GM08714 (cell line): Measurements from ENCODE around the gene TTLL10.
"Not testable (repeated sequence)": the region's sequence is repeated elsewhere in the genome, so short reads cannot be mapped to it uniquely, and the experiment has no call there.

ENCODE experiments used
- H3K4me3 ChIP-seq: fragments of 200-500 bp; sonication (Bioruptor generic); 2 replicates; pipeline ENCODE4 v1.5.1; 2014; ENCODE audit warnings: mild to moderate bottlenecking, low read length, inconsistent platforms
- ZNF274 ChIP-seq: IDR thresholded peaks from 2 replicates; pipeline ENCODE4 v1.6.1; 2012; ENCODE audit warnings: mild to moderate bottlenecking, low read depth, low read length

TTLL10 gene

DNA sequence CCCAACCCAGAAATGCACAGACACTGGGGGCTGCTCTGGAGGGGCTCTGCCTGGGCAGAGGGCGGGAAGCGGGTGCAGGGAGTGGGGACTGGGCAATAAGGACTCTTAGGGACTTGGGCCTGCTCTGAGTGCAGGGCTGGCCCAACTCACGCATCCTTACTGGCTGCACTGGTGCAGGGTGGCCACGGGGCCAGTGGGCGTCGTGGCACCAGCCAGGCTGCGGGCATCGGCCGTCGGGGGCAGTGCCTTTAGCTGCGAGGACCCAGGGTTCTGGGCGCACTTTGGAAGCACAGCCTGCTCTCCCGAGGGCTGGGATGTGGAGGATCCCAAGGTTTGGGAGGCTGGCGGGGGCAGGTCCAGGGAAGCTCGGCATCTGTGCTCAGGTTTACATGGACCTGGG lies 27.1 kb upstream of the TTLL10 start:
- no peak for TF ChIP-seq ZNF274
- H3K4me3 ChIP-seq = no peak overlapping the region

DNA sequence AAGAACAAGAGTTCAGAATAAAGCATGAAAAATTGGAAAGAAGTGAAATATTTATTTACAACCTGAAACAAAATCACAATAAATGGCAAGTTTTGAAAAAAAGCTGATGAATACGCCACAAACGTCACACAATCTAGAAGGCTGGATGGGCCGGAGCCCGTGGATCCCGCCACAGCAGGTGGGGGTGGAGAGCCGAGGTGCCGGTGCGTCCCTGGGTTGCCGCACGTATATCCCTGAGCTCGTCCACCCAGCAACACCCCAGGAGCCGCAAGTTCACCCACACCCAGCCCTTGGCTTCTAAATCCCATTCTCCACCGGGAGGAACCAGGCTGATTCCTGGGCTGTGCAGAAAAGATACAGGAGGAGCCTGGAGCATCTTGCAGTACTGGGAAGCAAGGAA lies 25.6 kb upstream of the TTLL10 start:
- no peak for TF ChIP-seq ZNF274
- H3K4me3 ChIP-seq = no peak overlapping the region

GRCh38 chr1:1148569-1148968 lies 25.1 kb upstream of the TTLL10 start:
- no peak overlapping the region for H3K4me3 ChIP-seq
- no peak for TF ChIP-seq ZNF274

GRCh38 chr1:1149416-1149815 lies 24.3 kb upstream of the TTLL10 start:
- no peak for TF ChIP-seq ZNF274
- H3K4me3 ChIP-seq = no peak overlapping the region

DNA sequence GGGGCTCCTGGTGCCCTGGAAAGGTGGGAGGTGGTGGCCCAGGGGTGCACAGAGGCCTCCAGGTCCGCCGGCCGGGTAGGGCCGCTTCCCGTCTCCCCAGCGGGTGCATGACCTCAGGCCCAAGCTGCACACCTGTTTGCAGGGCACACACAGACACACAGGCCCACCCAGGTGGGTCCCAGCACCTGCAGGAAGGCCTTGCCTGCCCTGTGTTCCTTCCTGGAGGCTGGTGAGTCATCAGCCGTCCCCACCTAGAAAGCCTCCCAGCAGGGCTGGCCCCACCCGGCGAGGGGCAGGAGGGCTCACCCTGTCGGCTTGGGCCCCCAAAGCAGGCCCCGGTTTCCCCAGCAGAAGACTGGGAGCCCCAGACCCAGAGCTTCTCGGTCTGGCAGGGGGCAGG lies 23.6 kb upstream of the TTLL10 start:
- TF ChIP-seq ZNF274 = no peak
- H3K4me3 ChIP-seq = no peak overlapping the region

DNA sequence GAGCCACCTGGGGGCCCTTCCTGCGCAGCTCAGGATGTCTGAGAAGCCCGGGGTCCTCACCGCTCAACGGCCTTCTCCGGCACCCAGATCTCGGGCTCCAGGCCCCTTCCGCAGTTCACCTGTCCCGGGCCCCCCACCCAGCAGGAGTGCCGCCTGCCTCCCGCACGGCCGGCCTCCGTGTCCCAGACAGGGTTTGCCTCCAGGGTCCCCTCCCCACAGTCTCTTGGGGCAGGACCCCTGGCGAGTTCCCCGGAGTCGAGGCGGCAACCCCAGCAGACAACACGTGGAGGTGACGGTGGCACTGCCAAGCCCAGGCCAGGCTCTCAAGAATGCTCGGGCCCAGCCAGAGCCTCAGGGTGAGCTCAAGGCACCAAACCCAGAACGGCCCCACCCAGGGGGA lies 22.4 kb upstream of the TTLL10 start:
- no peak for TF ChIP-seq ZNF274
- no peak overlapping the region for H3K4me3 ChIP-seq

DNA sequence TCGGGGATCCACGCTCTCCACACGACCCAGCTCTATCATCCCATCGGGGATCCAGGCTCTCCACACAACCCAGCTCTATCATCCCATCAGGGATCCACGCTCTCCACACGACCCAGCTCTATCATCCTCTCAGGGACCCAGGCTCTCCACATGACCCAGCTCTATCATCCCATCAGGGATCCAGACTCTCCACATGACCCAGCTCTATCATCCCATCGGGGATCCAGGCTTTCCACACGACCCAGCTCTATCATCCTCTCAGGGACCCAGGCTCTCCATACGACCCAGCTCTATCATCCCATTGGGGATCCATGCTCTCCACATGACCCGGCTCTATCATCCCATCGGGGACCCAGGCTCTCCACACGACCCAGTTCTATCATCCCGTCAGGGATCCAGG lies 21.2 kb upstream of the TTLL10 start:
- H3K4me3 ChIP-seq = not testable (repeated sequence)

DNA sequence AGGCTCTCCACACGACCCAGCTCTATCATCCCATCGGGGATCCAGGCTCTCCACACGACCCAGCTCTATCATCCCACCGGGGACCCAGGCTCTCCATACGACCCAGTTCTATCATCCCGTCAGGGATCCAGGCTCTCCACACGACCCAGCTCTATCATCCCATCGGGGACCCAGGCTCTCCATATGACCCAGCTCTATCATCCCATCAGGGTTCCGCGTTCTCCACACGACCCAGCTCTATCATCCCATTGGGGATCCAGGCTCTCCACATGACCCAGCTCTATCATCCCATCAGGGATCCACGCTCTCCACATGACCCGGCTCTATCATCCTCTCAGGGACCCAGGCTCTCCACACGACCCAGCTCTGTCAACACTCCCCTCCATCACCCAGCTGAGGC lies 20.5 kb upstream of the TTLL10 start:
- H3K4me3 ChIP-seq = not testable (repeated sequence)

- no peak for TF ChIP-seq ZNF274
- H3K4me3 ChIP-seq = no peak overlapping the region
These were observed 19.8 kb upstream of the TTLL10 start for GRCh38 chr1:1153874-1154273.

- no peak for TF ChIP-seq ZNF274
These were observed 18.4 kb upstream of the TTLL10 start for GRCh38 chr1:1155258-1155657.

DNA sequence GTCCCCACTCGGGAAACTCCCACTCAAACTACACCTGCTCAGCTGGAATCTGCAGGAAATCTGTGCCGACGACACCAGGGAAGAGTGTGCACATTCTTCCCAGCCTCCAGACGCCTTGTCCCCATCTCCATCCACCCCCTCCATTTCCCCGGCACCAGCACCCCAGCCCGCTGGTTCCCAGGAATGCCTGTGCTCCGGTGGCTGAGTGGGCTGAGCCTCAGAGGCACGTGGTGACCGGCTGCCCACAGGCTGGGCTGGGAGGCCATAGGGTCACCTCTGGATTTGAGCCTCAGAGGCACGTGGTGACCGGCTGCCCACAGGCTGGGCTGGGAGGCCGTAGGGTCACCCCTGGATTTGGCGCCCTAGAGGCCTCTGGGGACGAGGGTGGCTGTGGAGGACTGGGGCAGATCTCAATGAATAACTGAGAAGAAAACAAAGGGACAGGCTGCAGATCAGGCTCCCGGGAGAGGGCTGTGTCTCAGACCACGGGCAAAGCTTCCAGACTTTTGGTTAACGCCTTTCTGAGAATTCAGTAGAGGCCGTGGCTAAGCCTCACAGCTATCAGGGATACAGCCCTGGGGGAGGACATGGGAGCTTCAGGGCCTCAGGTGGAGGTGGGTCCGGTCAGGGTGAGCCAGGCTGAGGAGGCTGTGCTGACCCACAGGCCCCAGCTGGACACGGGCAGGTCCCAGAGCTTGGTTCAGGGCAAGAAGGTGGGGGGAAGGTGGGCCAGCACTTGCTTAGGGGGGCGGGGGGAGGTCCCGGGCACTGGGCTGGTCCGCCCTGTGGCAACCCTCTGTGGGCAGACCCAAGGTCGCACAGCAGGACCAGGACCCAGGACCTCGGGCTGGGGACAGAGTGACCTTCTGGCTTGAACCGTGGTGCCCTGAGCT lies 17.3 kb upstream of the TTLL10 start:
- no peak for TF ChIP-seq ZNF274
- no peak overlapping the region for H3K4me3 ChIP-seq

More at GRCh38 chr1:1155258-1155657, 18.4 kb upstream of the TTLL10 start:
- H3K4me3 ChIP-seq = no peak overlapping the region

GRCh38 chr1:1157033-1157365 lies 16.7 kb upstream of the TTLL10 start:
- TF ChIP-seq ZNF274 = no peak
- no peak overlapping the region for H3K4me3 ChIP-seq

DNA sequence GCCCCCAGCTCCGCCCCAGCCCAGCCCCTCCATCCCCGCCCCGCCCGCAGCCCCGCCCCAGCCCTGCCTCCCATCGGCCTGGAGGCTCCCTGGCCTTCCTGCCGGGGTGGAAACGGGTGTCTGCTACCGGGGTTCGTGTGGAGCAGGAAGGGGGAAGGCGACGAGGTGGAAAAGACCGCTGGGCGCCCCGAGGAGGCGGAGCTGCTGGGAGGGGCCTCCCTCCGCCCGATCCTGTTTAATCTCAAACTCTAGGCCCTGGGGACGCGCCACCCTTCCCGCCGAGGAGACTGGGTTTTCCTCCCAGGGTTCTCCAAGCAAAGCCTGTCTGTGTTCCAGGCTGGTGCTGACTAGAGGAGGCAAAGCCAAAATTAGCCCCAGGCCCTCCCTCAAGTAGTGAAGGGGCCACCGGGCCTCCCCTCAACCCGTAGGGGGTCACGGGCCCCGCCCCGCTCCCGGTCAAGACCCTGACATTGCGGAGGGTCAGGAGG lies 16.2 kb upstream of the TTLL10 start:
- no peak for TF ChIP-seq ZNF274
- H3K4me3 ChIP-seq = peak overlapping the region; percentile 71; the same call in 1 of the 2 replicates

DNA sequence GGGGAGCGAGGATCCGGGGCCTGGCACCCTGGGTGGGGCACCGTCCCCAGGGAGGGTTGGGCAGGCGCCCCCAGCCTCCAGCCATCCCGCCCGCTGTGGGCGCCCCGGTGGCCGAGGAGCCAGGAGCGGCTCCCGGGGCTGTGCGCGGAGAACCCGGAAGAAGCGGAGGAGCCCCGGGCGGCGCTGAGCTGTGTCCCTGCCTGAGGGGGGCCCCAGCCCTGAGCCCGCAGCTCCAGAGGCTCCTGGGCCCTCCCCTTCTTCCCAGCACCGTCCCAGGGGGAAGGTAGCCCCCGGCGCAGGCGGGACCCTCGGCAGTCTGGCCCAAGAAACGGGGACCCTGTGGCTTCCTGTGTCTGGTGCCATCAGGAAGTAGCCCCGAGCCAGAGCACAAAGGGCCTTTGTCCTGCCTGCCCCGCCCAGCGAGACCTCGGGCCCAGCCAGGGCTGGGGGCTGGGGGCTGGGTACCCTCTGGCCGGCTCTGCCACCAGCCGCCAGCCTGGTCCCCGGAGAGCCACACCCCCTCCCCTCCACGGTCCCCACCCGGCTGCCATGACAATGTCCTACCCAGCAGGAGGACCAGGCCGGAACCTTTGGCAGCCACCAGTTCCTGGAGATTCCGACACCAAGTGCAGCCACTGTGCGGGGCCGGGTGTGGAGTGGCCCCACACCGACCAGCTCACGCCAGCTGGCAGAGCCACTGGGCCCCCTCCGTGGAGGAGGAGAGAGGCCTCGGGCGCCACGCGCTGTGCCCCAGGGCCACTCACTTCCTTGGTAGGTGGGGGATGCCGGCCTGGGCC lies 15.6 kb upstream of the TTLL10 start:
- peak overlapping the region; percentile 71; the same call in 1 of the 2 replicates for H3K4me3 ChIP-seq
- TF ChIP-seq ZNF274 = no peak
